Heart left ventricle (tissue), 13 donors: ENCODE data around the gene ALKBH7.

Experiments
- CTCF ChIP-seq, 12 donors: fragments of 200-600 bp; sonication (generic) in 4 of 12; IDR thresholded peaks; one replicate each; pipeline versions ENCODE4 v1.5.0 to v1.8.0; 2018 to 2022; ENCODE audit warnings: antibody characterized with exemption in 12 of 12, mild to moderate bottlenecking in 5 of 12
- POLR2A ChIP-seq, 2 donors: fragments of 450-650 bp; IDR thresholded peaks; one replicate each; pipeline ENCODE4 v1.6.1; 2017; ENCODE audit warnings: antibody characterized with exemption in 2 of 2, mild to moderate bottlenecking in 2 of 2, moderate library complexity in 2 of 2
- donor health status: ischemic (EF 13 %, LVEDD 7.1; RV severe dilation, severe dysfunction).
- donor health status: DM: no; HTN: yes; CAD: no.
- donor health status: DM: no; HTN: no; CAD: no.
- donor health status: ischemic (EF 25% LVEDD 6.9; RV normal size, moderate dysfunction).
- donor health status: ischemic (EF 25% LVEDD 5.7; RV mildly dilated, moderate dysfunction).
- donor health status: ischemic (EF 35%, LVEDD 5.7; RV mildly dilated, moderate dysfunction).
- donor health status: nonischemic (EF 11% LVEDD 7.7; RV severe dilation, severe dysfunction).
- donor health status: DM: yes; HTN: yes; CAD: no.
- donor health status: PGD.
- donor health status: ischemic (EF 29% LVEDD 5.4; RV normal size, mild dysfunction).
- donor health status: nonischemic (EF 23%, LVEDD 6.1; RV moderate dilation, normal function).

GRCh38 chr19:6402058-6402457 lies 29.5 kb downstream of the ALKBH7 start:
- TF ChIP-seq CTCF (IDR thresholded peaks at IDR 0.05) (no peak), POLR2A (IDR thresholded peaks at IDR 0.05) (no peak)
